HG03097 (cell line): ENCODE results near the gene HLA-DOA.

Source experiments
- ATAC-seq: cut with Tn5 transposase; IDR thresholded peaks from one replicate; pipeline ENCODE4 v1.9.1; 2021; ENCODE audit not compliant: unreplicated experiment, low FRiP score

Gene HLA-DOA

GRCh38 chr6:33017694-33018353, 8.4 kb upstream of the HLA-DOA start:
- ATAC-seq = no peak

- no peak for ATAC-seq
Observed at GRCh38 chr6:33017018-33017417, 7.6 kb upstream of the HLA-DOA start.

- ATAC-seq = no peak
Observed at GRCh38 chr6:33015798-33016197, 6.4 kb upstream of the HLA-DOA start.

GRCh38 chr6:33014841-33015634, 5.6 kb upstream of the HLA-DOA start:
- no peak for ATAC-seq

- no peak for ATAC-seq
Observed at GRCh38 chr6:33013608-33014007, 4.2 kb upstream of the HLA-DOA start.

- ATAC-seq = no peak
Observed at GRCh38 chr6:33010356-33010755, 965 bp upstream of the HLA-DOA start.

- no peak for ATAC-seq
Observed at GRCh38 chr6:33007831-33008400, 1.5 kb downstream of the HLA-DOA start.

- ATAC-seq = no peak
Observed at GRCh38 chr6:33004940-33005339, 4.5 kb downstream of the HLA-DOA start.

GRCh38 chr6:33001685-33002084, 7.7 kb downstream of the HLA-DOA start:
- no peak for ATAC-seq

GRCh38 chr6:33000055-33000454, 9.3 kb downstream of the HLA-DOA start:
- ATAC-seq = no peak

- ATAC-seq = no peak
Observed at GRCh38 chr6:32995448-32995847, 13.9 kb downstream of the HLA-DOA start.

GRCh38 chr6:32993363-32993973, 15.9 kb downstream of the HLA-DOA start:
- no peak for ATAC-seq

GRCh38 chr6:32991972-32992371, 17.4 kb downstream of the HLA-DOA start:
- ATAC-seq = no peak

- ATAC-seq = no peak
Observed at GRCh38 chr6:32989368-32989767, 20.0 kb downstream of the HLA-DOA start.

- no peak for ATAC-seq
Observed at GRCh38 chr6:32984622-32985389, 24.6 kb downstream of the HLA-DOA start.

GRCh38 chr6:32983964-32984621, 25.3 kb downstream of the HLA-DOA start:
- ATAC-seq = no peak

GRCh38 chr6:32983493-32983848, 25.9 kb downstream of the HLA-DOA start:
- ATAC-seq = no peak

GRCh38 chr6:32982702-32983492, 26.5 kb downstream of the HLA-DOA start:
- ATAC-seq = no peak

- ATAC-seq = no peak
Observed at GRCh38 chr6:32982084-32982701, 27.2 kb downstream of the HLA-DOA start.
